SH-SY5Y (cell line): ENCODE results near the gene MIER2.
A peak's percentile ranks its signal among the peaks of the same experiment; 100 is the strongest.

Experiments used
- GATA2 ChIP-seq: IDR thresholded peaks from 2 replicates; pipeline ENCODE4 v1.6.1; 2011; ENCODE audit warnings: mild to moderate bottlenecking, low read depth, low read length
- GATA3 ChIP-seq: IDR thresholded peaks from 2 replicates; pipeline ENCODE4 v1.6.1; 2011; ENCODE audit warnings: low read depth, mild to moderate bottlenecking, low read length, moderate library complexity

Gene MIER2

GRCh38 chr19:344625-345319, at the start of gene MIER2:
MIER2 (minus strand) TSS chr19:344796; CDS start chr19:344782, 14 bp downstream.
- TF ChIP-seq GATA3 (no peak), GATA2 (no peak)

- no peak for TF ChIP-seq GATA2
- TF ChIP-seq GATA3: no peak
These were observed 47.9 kb upstream of the MIER2 start for GRCh38 chr19:392375-392970.

- no peak for TF ChIP-seq GATA3
- no peak for TF ChIP-seq GATA2
These were observed 47.3 kb upstream of the MIER2 start for GRCh38 chr19:391726-392374.

GRCh38 chr19:391207-391557, 46.6 kb upstream of the MIER2 start:
- TF ChIP-seq GATA3 (no peak), GATA2 (no peak)

GRCh38 chr19:390386-391206, 46.0 kb upstream of the MIER2 start:
- TF ChIP-seq GATA2 (peak; percentile 60), GATA3 (no peak)

- no peak for TF ChIP-seq GATA2
- no peak for TF ChIP-seq GATA3
These were observed 45.3 kb upstream of the MIER2 start for GRCh38 chr19:389935-390289.

- TF ChIP-seq GATA2 (no peak), GATA3 (no peak)
These were observed 44.8 kb upstream of the MIER2 start for GRCh38 chr19:389255-389934.

GRCh38 chr19:388691-389090, 44.1 kb upstream of the MIER2 start:
- TF ChIP-seq GATA3: no peak
- no peak for TF ChIP-seq GATA2

GRCh38 chr19:387777-388176, 43.2 kb upstream of the MIER2 start:
- no peak for TF ChIP-seq GATA2
- no peak for TF ChIP-seq GATA3

- TF ChIP-seq GATA3 (no peak), GATA2 (no peak)
These were observed 40.2 kb upstream of the MIER2 start for GRCh38 chr19:384799-385169.

- TF ChIP-seq GATA2: no peak
- TF ChIP-seq GATA3: no peak
These were observed 39.6 kb upstream of the MIER2 start for GRCh38 chr19:383922-384798.

GRCh38 chr19:383040-383439, 38.4 kb upstream of the MIER2 start:
- TF ChIP-seq GATA3 (no peak), GATA2 (no peak)

- TF ChIP-seq GATA3: no peak
- no peak for TF ChIP-seq GATA2
These were observed 35.2 kb upstream of the MIER2 start for GRCh38 chr19:379796-380195.

GRCh38 chr19:378706-379105, 34.1 kb upstream of the MIER2 start:
- TF ChIP-seq GATA3 (no peak), GATA2 (no peak)
